ENCODE data around the gene FILIP1. TPM values are rescaled to one million over a fixed set of nuclear protein-coding genes. Genes with fewer than 3 reads are reported as not detected.

The FILIP1 gene
- total RNA-seq, 1 experiment from 2014 or later, result not detected

- no peak for DNase-seq (ENCODE audit: low read depth, low spot score)
- in situ Hi-C loops (cut with HindIII; ENCODE audit: low pct_unique_long_range_greater_than_20kb, low sequenced_read_pairs), result no loop called here
Measured at GRCh38 chr6:75377386-75377785, 116.2 kb downstream of the FILIP1 start.

- in situ Hi-C loops (cut with HindIII; ENCODE audit: low pct_unique_long_range_greater_than_20kb, low sequenced_read_pairs), result no loop called here
- peak; percentile 58 for DNase-seq (ENCODE audit: low read depth, low spot score)
Measured at GRCh38 chr6:75376347-75377024, 117.1 kb downstream of the FILIP1 start.

GRCh38 chr6:75374961-75375400, 118.6 kb downstream of the FILIP1 start:
- in situ Hi-C loops (cut with HindIII; ENCODE audit: low pct_unique_long_range_greater_than_20kb, low sequenced_read_pairs), result no loop called here
- DNase-seq (ENCODE audit: low read depth, low spot score), result no peak

GRCh38 chr6:75372884-75373283, 120.7 kb downstream of the FILIP1 start:
- no peak for DNase-seq (ENCODE audit: low read depth, low spot score)
- in situ Hi-C loops (cut with HindIII; ENCODE audit: low pct_unique_long_range_greater_than_20kb, low sequenced_read_pairs), result no loop called here

GRCh38 chr6:75370011-75370410, 123.6 kb downstream of the FILIP1 start:
- in situ Hi-C loops (cut with HindIII; ENCODE audit: low pct_unique_long_range_greater_than_20kb, low sequenced_read_pairs), result no loop called here
- DNase-seq (ENCODE audit: low read depth, low spot score), result no peak

- in situ Hi-C loops (cut with HindIII; ENCODE audit: low pct_unique_long_range_greater_than_20kb, low sequenced_read_pairs), result no loop called here
- DNase-seq (ENCODE audit: low read depth, low spot score), result no peak
Measured at GRCh38 chr6:75368864-75369402, 124.7 kb downstream of the FILIP1 start.

- DNase-seq (ENCODE audit: low read depth, low spot score), result peak; percentile 46
- in situ Hi-C loops (cut with HindIII; ENCODE audit: low pct_unique_long_range_greater_than_20kb, low sequenced_read_pairs), result no loop called here
Measured at GRCh38 chr6:75368151-75368779, 125.3 kb downstream of the FILIP1 start.

- DNase-seq (ENCODE audit: low read depth, low spot score), result no peak
- in situ Hi-C loops (cut with HindIII; ENCODE audit: low pct_unique_long_range_greater_than_20kb, low sequenced_read_pairs), result no loop called here
Measured at GRCh38 chr6:75363304-75363703, 130.3 kb downstream of the FILIP1 start.

- in situ Hi-C loops (cut with HindIII; ENCODE audit: low pct_unique_long_range_greater_than_20kb, low sequenced_read_pairs), result no loop called here
- DNase-seq (ENCODE audit: low read depth, low spot score), result no peak
Measured at GRCh38 chr6:75353644-75354043, 140.0 kb downstream of the FILIP1 start.

- no peak for DNase-seq (ENCODE audit: low read depth, low spot score)
- in situ Hi-C loops (cut with HindIII; ENCODE audit: low pct_unique_long_range_greater_than_20kb, low sequenced_read_pairs), result no loop called here
Measured at GRCh38 chr6:75351570-75351969, 142.0 kb downstream of the FILIP1 start.

GRCh38 chr6:75350808-75351207, 142.8 kb downstream of the FILIP1 start:
- in situ Hi-C loops (cut with HindIII; ENCODE audit: low pct_unique_long_range_greater_than_20kb, low sequenced_read_pairs), result no loop called here

GRCh38 chr6:75350156-75350555, 143.4 kb downstream of the FILIP1 start:
- no peak for DNase-seq (ENCODE audit: low read depth, low spot score)
- in situ Hi-C loops (cut with HindIII; ENCODE audit: low pct_unique_long_range_greater_than_20kb, low sequenced_read_pairs), result no loop called here

More at GRCh38 chr6:75350808-75351207, 142.8 kb downstream of the FILIP1 start:
- DNase-seq (ENCODE audit: low read depth, low spot score), result no peak

GRCh38 chr6:75349262-75349984, 144.2 kb downstream of the FILIP1 start:
- DNase-seq (ENCODE audit: low read depth, low spot score), result no peak
- in situ Hi-C loops (cut with HindIII; ENCODE audit: low pct_unique_long_range_greater_than_20kb, low sequenced_read_pairs), result no loop called here

GRCh38 chr6:75348882-75349261, 144.7 kb downstream of the FILIP1 start:
- DNase-seq (ENCODE audit: low read depth, low spot score), result no peak
- in situ Hi-C loops (cut with HindIII; ENCODE audit: low pct_unique_long_range_greater_than_20kb, low sequenced_read_pairs), result no loop called here

- no peak for DNase-seq (ENCODE audit: low read depth, low spot score)
- in situ Hi-C loops (cut with HindIII; ENCODE audit: low pct_unique_long_range_greater_than_20kb, low sequenced_read_pairs), result no loop called here
Measured at GRCh38 chr6:75347898-75348610, 145.5 kb downstream of the FILIP1 start.

GRCh38 chr6:75345413-75345812, 148.2 kb downstream of the FILIP1 start:
- DNase-seq (ENCODE audit: low read depth, low spot score), result no peak
- in situ Hi-C loops (cut with HindIII; ENCODE audit: low pct_unique_long_range_greater_than_20kb, low sequenced_read_pairs), result no loop called here

- no peak for DNase-seq (ENCODE audit: low read depth, low spot score)
- in situ Hi-C loops (cut with HindIII; ENCODE audit: low pct_unique_long_range_greater_than_20kb, low sequenced_read_pairs), result no loop called here
Measured at GRCh38 chr6:75344455-75344854, 149.1 kb downstream of the FILIP1 start.

GRCh38 chr6:75344021-75344420, 149.6 kb downstream of the FILIP1 start:
- in situ Hi-C loops (cut with HindIII; ENCODE audit: low pct_unique_long_range_greater_than_20kb, low sequenced_read_pairs), result no loop called here
- no peak for DNase-seq (ENCODE audit: low read depth, low spot score)

Measured in SK-MEL-5 (cell line).